Stomach (tissue), 4 donors: ENCODE results near the gene CDH5.

Experiments
- EP300 ChIP-seq: sonication (generic); formaldehyde crosslinking; IDR thresholded peaks from one replicate; pipeline ENCODE4 v1.6.1; 2017; ENCODE audit warnings: antibody characterized with exemption
- TF ChIP-seq, protein P1 (sequence below), 7 experiments: fragments of 450-650 bp in 4 of 7; fragments of 200-600 bp in 3 of 7; sonication (generic) in 3 of 7; IDR thresholded peaks; one replicate each; pipeline ENCODE4 v1.5.1; 2016 to 2019; ENCODE audit warnings: antibody characterized with exemption in 7 of 7, control low read depth in 2 of 7, mild to moderate bottlenecking in 1 of 7

DNA sequence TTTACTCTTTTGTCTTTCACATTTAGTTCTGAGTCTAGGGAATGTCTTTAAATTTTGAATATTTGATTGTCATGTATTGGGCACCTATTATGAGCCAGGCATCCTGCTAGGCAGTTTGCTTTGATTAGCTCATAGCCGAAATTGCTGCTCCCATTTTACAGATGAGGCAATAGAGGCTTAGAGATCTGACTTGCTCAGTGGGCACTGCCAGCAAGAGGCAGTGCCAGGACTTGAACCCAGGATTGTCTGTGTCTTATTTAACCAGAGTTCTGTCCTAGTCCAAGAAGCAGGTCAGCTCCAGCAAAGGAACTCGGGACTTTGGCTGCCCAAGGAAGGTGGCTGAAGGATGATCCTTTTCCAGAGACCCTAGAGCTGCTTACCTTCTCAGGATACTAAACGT is 85.1 kb downstream of the CDH5 start:
- TF ChIP-seq EP300, result no peak
- TF ChIP-seq, protein P1, sequence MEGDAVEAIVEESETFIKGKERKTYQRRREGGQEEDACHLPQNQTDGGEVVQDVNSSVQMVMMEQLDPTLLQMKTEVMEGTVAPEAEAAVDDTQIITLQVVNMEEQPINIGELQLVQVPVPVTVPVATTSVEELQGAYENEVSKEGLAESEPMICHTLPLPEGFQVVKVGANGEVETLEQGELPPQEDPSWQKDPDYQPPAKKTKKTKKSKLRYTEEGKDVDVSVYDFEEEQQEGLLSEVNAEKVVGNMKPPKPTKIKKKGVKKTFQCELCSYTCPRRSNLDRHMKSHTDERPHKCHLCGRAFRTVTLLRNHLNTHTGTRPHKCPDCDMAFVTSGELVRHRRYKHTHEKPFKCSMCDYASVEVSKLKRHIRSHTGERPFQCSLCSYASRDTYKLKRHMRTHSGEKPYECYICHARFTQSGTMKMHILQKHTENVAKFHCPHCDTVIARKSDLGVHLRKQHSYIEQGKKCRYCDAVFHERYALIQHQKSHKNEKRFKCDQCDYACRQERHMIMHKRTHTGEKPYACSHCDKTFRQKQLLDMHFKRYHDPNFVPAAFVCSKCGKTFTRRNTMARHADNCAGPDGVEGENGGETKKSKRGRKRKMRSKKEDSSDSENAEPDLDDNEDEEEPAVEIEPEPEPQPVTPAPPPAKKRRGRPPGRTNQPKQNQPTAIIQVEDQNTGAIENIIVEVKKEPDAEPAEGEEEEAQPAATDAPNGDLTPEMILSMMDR (IDR thresholded peaks at IDR 0.05), result no peak
